NCI-H2029 treated with DMSO at 0.1 percent for 48 hours (cell line): ENCODE measurements around the gene KLC4.
A peak's percentile ranks its signal among the peaks of the same experiment; 100 is the strongest.

Source experiments
- DNase-seq: peaks from one replicate; lab custom pipeline; 2025; lab: John Stamatoyannopoulos, UW

Gene KLC4

GRCh38 chr6:43059168-43060033 is at the start of gene KLC4, which contains the start of gene MRPL2:
KLC4 (plus strand) TSS chr6:43059631; CDS start chr6:43061336, 1,705 bp downstream.
MRPL2 (minus strand) TSS chr6:43059434; CDS start chr6:43059381, 53 bp downstream.
- peak; percentile 92 for DNase-seq

DNA sequence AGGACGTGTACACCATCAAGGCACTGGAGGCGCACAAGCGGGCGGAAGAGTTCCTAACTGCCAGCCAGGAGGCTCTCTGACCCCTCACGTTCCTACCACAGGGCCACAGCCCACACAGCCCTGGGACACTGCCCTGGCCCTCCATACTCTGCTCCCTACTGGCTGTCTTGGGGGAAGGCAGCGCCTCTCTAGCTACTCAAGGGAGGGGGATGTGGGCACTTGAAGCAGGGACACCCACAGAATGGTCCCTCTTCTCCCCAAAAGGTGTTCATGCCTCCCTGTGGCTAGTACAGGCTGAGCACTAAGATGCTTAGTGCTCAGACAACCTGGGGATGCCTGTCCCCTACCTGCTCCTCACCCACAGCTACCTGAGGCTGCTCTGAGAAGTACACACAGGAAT is 48.2 kb upstream of the KLC4 start:
- DNase-seq = no peak

DNA sequence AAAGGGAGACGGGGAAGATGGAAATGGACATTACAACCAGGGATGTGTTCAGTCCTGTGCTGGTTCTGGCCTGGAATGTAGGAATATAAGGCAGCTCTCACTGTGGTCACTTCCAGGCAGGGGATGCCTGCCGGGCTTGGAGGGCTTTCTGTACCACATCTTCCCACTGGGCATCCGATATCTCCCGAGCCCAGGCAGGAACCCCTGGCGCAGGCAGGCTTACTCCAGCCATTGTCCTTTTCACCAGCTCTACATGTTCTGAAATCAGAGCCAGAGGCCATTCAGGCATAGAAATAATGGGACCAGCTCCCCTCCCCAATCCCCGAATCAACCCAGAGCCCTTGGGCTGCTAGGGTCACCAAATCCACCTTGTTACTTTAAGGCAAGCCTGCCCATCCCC is 47.1 kb upstream of the KLC4 start:
- DNase-seq = no peak

DNA sequence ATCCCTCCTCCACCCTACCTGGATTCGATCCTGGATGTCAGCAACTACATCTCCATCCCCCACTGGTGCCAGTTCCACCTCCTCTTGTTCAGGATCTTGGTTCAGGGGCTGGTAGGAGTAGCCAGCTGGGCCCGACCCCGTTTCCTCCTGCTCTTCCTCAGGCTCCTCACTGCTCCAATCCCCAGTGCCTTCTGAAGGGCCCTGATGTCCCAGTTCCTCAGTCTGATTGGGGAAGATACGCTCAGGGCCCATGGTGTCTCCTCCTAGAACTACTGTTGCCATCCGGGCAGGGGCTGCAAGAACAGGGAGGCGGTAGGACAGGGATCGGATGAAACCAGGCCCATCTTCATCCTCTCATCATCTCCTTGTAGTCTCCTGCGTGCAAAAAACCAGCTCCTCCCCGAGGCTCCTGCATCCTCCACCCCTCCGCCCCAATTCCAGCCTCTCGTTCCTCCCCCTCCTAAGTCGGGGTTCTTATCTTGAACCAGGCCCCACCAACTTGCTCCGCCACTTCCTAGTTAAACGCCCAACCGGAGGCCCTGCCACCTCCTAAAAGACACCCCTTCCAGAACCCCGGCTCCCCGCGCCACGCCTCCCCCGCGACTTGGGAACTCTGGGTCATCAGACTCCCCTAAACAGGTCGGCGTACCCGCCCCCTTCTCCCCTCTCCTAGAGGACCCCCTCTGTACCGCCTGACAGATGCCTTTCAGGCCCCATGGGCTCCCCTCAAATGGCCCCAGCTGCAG is 46.2 kb upstream of the KLC4 start:
- DNase-seq = no peak

DNA sequence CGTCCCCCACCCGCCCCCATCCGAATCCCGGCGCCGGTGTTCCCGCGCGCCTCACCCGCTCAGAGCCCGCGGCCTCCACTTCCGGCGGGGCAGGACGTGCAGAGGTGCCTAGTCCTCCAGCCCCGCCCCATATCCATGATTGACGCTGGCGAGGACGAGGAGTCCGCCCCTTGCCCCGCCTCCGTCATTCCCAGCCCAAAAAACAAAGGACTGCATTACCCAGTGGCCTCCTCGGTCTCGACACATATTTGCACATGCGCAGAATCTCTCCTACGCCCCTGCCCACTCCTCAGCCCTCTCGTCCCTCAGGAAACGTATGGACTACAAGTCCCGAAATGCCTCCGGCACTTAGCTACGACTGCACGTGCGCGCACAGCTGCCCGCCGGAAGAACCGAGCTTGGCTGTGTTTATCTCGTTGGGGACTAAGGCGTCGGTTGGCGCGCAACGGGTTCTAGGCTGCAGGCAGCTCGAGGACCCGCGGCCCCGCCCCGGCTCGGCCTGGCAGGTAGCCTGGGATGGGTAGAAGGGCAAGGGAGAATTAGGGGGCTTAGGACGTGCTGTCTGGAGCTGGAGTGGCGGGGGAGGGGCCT is 45.5 kb upstream of the KLC4 start, which contains the start of the genes KLHDC3 and MEA1:
KLHDC3 (plus strand) TSS at position 407 of the 591 bp plus-strand sequence. CDS start 2,944 bp downstream, outside the sequence.
MEA1 (minus strand) TSS at position 104 of the 591 bp plus-strand sequence. CDS start 133 bp downstream, outside the sequence.
- DNase-seq = peak; percentile 98

DNA sequence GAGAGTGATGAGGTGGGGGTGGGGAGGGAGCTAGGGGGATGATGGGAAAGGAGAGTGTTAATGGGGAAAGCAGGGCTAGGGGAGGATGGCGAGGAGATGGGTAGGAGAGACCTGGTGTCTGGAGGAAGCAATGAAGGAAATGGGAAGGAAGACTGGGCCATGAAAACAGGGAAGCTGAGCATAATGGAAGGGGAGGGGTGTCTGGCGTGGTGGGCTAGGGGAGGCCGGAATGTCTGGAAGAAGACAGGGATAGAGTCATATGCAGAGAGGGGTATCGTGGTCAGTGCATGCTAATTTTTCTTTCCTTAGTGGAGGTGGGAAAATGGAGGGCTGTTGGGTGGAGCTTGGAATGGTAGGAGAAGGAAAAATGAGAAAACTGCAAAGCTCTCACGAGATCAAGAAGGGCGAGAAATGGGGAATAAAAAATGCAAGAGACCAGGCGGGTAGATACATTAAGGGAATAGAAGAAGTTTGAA is 45.0 kb upstream of the KLC4 start:
- DNase-seq = no peak

GRCh38 chr6:43016176-43016942 is 43.1 kb upstream of the KLC4 start:
- no peak for DNase-seq

GRCh38 chr6:43016943-43017334 is 42.5 kb upstream of the KLC4 start:
- no peak for DNase-seq

DNA sequence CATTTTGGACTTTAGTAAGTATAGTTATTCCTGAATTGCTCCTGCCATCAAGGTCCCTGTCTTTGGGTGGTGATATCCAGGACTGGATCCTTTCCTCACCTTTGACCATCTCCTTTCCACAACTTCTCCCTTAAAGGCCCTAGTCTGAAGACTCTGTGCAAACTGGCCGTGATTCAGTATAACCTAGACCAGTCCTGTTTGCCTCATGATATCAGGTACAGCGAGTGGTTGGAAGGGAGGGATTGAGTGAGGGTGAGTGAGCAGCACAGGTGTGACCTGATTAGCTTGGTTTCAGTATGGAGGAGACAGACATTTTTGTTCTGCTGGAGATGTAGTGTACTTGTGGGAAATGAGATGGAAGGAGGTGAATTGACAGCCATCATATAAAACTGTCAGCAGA is 40.3 kb upstream of the KLC4 start:
- no peak for DNase-seq

DNA sequence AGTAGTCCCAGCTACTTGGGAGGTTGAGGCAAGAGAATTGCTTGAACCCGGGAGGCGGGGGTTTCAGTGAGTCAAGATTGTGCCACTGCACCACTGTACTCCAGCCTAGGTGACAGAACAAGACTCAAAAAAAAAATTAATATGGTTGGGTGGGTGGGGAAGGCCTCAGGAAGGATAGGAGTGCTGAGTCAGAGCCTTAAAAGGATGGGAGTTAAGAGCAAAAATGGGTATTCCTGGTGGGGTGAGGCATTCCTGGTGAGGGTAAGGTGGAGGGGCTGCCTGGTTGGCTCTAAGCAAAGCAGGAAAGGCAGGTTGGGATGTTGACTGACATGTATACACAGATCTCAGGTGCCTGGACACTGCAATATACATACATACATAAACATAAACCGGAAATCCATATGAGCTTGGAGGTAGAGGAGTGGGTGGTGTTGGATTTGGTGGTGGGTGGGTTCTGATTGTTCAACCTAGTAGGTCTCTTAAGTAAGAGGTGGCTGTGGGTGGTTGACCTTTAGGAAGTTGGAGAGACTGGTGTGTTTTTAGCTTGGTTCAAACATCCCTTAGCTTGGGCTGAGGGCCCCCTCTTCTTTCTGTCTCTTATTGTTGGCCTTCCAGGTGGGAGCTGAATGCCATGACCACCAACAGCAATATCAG is 39.3 kb upstream of the KLC4 start:
- no peak for DNase-seq

- no peak for DNase-seq
Observed at GRCh38 chr6:43020847-43021246, 38.6 kb upstream of the KLC4 start.

GRCh38 chr6:43021270-43022047 is 38.0 kb upstream of the KLC4 start, which contains the start of gene RRP36:
RRP36 (plus strand) TSS chr6:43021623; CDS start chr6:43021655, 32 bp downstream.
- peak; percentile 36 for DNase-seq

DNA sequence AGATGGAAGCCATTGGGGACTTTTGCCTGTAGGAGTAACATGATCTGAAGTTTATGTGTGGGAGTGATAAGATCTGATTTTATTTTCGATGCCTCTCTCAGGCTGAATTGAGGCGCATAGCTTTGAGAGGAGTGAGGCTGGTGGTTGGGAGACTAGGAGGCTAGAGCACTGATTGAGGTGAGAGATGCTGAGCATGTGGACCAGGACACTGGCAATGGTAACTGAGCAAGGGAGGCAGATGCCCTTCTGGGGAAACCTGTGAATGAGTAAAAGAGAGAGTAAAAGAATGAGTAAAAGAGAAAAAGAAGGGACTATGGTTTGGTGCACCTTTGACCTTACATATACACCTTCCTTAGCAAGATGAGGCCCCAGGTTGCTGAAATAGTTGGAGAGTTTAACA is 35.0 kb upstream of the KLC4 start:
- DNase-seq = no peak

DNA sequence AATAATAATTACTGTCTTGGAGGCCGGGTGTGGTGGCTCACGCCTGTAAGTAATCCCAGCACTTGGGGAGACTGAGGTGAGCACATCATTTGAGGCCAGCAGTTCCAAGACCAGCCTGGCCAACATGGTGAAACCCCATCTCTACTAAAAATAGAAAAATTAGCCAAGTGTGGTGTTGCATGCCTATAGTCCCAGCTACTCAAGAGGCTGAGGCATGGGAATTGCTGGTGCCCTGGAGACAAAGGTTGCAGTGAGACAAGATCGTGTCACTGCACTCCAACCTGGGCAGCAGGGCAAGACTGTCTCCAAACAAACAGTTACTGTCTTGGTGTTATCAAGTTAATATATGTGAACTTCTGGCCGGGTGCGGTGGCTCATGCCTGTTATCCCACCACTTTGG is 33.1 kb upstream of the KLC4 start:
- no peak for DNase-seq

- no peak for DNase-seq
Observed at GRCh38 chr6:43029120-43029519, 30.3 kb upstream of the KLC4 start.

GRCh38 chr6:43032326-43032725 is 27.1 kb upstream of the KLC4 start:
- DNase-seq = no peak

- DNase-seq = no peak
Observed at GRCh38 chr6:43033496-43034189, 25.8 kb upstream of the KLC4 start.

DNA sequence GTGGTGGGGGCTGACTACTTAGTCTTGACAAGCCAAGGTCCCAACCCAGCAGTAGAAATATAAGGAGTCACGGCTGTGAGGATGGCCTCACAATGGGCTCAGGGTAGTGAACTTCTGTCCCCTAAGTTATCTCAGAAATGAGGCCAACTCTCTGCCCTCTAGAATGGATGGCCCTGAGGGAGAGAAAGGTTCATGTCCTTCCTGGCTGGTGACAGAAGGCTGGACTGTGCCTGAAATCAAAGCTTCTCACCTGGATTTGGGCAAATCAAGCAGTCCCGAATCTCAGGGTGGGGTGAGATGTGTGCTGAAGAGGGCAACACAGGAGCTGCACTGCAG is 25.3 kb upstream of the KLC4 start:
- DNase-seq = no peak

DNA sequence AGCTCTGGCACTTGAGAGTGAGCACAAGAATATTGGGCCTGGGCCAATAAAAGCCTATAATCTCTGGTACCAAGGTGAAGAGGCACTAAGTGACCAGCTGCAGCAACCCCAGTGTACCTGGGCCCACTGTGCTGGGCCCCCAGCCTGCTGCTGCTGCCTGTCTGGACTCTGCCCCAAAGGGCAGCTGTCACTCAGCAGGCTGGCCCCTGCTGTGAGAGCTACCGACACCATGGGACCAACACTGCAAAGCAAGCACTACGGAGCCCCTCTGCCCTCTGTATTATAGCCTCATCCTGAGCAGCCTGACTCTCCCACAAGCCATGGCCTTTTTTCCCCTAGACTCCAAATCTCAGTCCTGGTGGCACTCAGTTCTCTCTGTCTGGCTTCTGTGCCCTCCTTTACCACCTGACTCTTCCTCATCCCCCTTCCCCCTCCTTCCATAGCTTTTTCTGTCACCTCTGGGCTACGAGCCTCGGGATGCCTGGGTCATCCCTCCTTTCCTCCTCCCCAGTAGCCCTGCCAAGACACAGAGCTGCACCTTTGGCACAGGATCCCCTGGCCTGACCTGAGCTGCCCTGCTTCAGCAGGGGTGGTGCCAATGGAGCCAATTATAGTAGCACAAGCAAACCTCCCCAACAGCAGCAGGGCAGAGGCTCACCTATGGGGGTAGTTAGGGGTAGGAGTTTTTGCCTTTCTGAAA is 23.8 kb upstream of the KLC4 start:
- no peak for DNase-seq
